ENCODE results near the gene INPP4B. TPM values are rescaled to one million over a fixed set of nuclear protein-coding genes. Genes with fewer than 3 reads are reported as not detected.
A peak's percentile ranks its signal among the peaks of the same experiment; 100 is the strongest.

The INPP4B gene
- total RNA-seq, 1 donor from 2014 or later, result 16.8 TPM

DNA sequence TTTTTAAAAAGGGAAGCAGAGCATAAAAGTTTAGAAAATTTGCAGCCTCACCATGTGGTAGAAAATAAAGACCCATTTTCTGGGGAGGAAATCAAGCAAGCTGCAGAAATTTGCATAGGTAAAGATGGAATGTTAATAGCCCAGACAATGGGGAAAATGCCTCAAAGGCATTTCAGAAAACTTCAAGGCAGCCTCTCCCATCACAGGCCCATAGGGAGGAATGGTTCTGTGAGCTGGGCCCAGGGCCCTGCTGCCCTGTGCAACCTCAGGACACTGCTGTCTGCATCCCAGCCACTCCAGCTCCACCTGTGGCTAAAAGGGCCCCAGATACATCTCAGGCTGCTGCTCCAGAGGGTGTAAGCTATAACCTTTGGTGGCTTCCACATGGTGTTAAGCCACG lies 137.9 kb downstream of the INPP4B start:
- Mint-ChIP-seq H3K27me3 (ENCODE audit: insufficient read depth) (no peaks in the 10 kb centered on the region), H3K4me3 (no peak overlapping the region), H3K9me3 (peaks cover 22% of the 10 kb centered on the region), H3K4me1 (ENCODE audit: low read depth) (peaks cover 20% of the 10 kb centered on the region), H3K36me3 (ENCODE audit: low read depth) (peaks cover 14% of the 10 kb centered on the region), H3K27ac (peak overlapping the region; percentile 8)
- intact Hi-C loops (cut with micrococcal nuclease), result no loop called here
- DNase-seq (ENCODE audit: low spot score), result no peak

DNA sequence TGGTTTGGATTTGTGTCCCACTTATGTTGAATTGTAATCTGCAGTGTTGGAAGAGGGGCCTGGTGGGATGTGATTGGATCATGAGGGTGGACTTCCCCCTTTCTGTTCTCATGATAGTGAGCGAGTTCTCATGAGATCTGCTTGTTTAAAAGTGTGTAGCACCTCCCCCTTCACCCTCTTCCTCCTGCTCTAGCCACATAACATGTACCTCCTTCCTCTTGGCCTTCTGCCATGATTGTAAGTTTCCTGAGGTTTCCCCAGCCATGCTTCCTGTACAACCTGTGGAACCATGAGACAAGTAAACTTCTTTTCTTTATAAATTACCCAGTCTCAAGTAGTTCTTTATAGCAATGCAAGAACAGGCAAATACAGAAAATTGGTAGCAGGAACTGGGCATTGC lies 138.7 kb downstream of the INPP4B start:
- DNase-seq (ENCODE audit: low spot score), result no peak
- Mint-ChIP-seq H3K4me3 (no peak overlapping the region), H3K27ac (no peak overlapping the region), H3K4me1 (ENCODE audit: low read depth) (peaks cover 12% of the 10 kb centered on the region), H3K9me3 (peaks cover 18% of the 10 kb centered on the region), H3K36me3 (ENCODE audit: low read depth) (peaks cover 14% of the 10 kb centered on the region), H3K27me3 (ENCODE audit: insufficient read depth) (no peaks in the 10 kb centered on the region)
- intact Hi-C loops (cut with micrococcal nuclease), result no loop called here

DNA sequence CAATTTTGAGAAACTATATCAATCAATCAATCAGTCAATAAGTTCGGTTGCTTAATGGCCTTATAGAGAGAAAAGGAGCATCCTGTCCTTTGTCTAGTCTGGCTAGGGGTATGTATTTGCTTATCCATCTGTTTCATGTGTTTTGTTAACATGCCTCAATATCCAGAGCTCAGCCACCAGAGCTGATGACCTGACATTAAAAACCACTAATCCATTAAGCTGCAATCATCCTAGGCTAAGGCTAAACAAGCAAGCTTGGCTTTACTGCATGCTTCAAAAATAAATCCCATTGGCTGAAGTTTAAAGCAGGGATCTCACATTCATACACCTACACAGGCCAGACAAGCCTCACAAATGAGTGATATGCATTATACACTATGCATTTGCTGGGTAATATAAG lies 139.7 kb downstream of the INPP4B start:
- peaks cover 12% of the 10 kb centered on the region for H3K36me3 Mint-ChIP-seq (ENCODE audit: low read depth)
- intact Hi-C loops (cut with micrococcal nuclease), result no loop called here
- no peak overlapping the region for H3K4me3 Mint-ChIP-seq
- DNase-seq (ENCODE audit: low spot score), result no peak
- H3K4me1 Mint-ChIP-seq (ENCODE audit: low read depth), result peaks cover 12% of the 10 kb centered on the region
- H3K27me3 Mint-ChIP-seq (ENCODE audit: insufficient read depth), result no peaks in the 10 kb centered on the region
- peaks cover 15% of the 10 kb centered on the region for H3K9me3 Mint-ChIP-seq
- H3K27ac Mint-ChIP-seq, result no peak overlapping the region

DNA sequence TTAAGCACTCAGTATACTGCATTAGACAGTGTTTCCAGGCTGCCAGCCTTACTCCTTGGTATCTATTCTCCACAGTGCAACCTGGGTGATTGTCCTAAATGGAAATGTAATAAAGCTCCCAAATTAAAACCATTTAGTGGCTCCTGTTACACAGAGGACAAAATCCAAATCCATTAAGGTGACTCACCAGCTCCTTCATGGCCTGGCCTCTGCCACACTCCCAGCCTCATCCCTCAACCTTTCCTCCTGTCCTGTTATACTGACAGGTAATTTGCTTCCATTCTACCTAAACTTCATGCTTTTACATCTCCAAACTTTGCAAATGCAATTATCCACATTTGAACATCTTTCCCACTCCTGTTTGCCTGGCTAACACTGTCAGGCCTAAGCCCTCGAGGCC lies 140.3 kb downstream of the INPP4B start:
- Mint-ChIP-seq H3K4me1 (ENCODE audit: low read depth) (peaks cover 15% of the 10 kb centered on the region), H3K27me3 (ENCODE audit: insufficient read depth) (no peaks in the 10 kb centered on the region), H3K27ac (no peak overlapping the region), H3K9me3 (peaks cover 11% of the 10 kb centered on the region), H3K4me3 (no peak overlapping the region), H3K36me3 (ENCODE audit: low read depth) (peaks cover 12% of the 10 kb centered on the region)
- intact Hi-C loops (cut with micrococcal nuclease), result no loop called here
- no peak for DNase-seq (ENCODE audit: low spot score)

DNA sequence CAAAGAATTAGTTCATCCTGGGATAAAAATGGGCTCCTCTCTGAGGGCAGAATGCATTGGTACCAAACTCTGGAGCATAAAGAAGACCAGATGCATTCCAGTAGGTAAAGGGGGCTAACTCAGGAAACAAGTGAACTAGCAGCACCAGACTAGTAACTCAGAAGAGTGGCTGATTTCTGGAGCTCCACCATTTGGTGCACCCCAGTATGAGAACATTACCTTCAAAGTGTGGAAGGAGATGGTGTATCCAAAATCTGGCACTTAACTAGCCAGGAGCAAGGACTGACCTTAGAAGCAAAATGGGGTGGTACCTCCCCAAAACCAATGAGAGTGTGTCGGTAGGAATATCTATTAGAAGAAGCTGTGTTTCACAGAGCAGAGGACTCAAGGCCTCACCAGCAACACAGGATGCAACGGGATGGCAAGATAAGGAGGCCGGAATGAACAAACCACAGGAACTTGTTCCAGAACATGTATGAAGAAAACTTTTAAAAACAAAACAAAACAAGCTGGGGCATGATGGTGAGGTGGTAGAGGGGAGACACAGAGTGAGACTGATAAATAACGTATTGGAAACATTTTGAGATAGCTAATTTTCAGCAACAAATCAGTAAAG lies 142.3 kb downstream of the INPP4B start:
- H3K4me1 Mint-ChIP-seq (ENCODE audit: low read depth), result peaks cover 25% of the 10 kb centered on the region
- H3K27ac Mint-ChIP-seq, result no peak overlapping the region
- H3K27me3 Mint-ChIP-seq (ENCODE audit: insufficient read depth), result no peaks in the 10 kb centered on the region
- H3K36me3 Mint-ChIP-seq (ENCODE audit: low read depth), result peaks cover 7% of the 10 kb centered on the region
- DNase-seq (ENCODE audit: low spot score), result no peak
- H3K4me3 Mint-ChIP-seq, result no peak overlapping the region
- no peaks in the 10 kb centered on the region for H3K9me3 Mint-ChIP-seq
- intact Hi-C loops (cut with micrococcal nuclease), result no loop called here

DNA sequence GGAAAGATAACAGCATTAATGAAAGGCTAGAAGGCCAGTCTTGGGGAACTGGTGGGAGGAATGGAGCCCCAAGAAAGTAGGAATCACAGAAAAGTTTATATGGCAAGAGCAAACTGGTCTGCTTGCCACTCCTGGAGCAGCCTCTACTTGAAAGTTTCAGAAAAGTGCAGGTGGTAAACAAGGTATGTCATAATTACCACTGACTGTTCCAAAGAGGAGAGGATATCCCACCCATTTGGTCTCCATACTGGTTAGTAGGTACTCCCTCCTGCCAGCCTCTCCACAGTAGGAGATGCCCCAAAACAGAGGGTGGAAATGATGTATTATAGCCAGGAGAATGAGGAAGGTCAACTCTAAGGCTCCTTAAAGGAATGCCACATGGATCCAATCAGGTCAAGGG lies 145.1 kb downstream of the INPP4B start:
- H3K36me3 Mint-ChIP-seq (ENCODE audit: low read depth), result peaks cover 1% of the 10 kb centered on the region
- no peak overlapping the region for H3K4me3 Mint-ChIP-seq
- H3K4me1 Mint-ChIP-seq (ENCODE audit: low read depth), result peaks cover 49% of the 10 kb centered on the region
- intact Hi-C loops (cut with micrococcal nuclease), result no loop called here
- H3K27ac Mint-ChIP-seq, result no peak overlapping the region
- no peaks in the 10 kb centered on the region for H3K27me3 Mint-ChIP-seq (ENCODE audit: insufficient read depth)
- no peak for DNase-seq (ENCODE audit: low spot score)
- H3K9me3 Mint-ChIP-seq, result no peaks in the 10 kb centered on the region

DNA sequence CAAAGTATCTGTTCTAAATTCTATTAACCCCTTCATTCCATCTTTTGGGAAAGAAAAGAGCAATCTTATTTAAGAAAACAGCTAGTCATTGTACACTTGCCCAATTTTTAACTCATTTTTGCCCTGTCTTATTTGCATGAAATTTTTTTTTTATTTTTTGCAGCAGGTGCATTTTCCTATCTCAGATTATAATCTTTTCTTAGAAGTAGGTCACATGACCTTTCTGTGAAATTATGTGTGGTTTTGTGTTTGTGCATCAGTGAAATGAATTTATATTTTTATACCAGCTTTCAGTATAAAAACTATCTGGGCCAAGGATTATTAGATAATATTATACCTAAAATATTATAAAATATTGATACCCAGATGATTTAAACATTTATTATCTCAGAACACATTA lies 145.6 kb downstream of the INPP4B start:
- DNase-seq (ENCODE audit: low spot score), result no peak
- Mint-ChIP-seq H3K27me3 (ENCODE audit: insufficient read depth) (no peaks in the 10 kb centered on the region), H3K36me3 (ENCODE audit: low read depth) (peaks cover 1% of the 10 kb centered on the region), H3K27ac (no peak overlapping the region), H3K4me1 (ENCODE audit: low read depth) (peaks cover 53% of the 10 kb centered on the region), H3K9me3 (no peaks in the 10 kb centered on the region), H3K4me3 (no peak overlapping the region)
- intact Hi-C loops (cut with micrococcal nuclease), result no loop called here

DNA sequence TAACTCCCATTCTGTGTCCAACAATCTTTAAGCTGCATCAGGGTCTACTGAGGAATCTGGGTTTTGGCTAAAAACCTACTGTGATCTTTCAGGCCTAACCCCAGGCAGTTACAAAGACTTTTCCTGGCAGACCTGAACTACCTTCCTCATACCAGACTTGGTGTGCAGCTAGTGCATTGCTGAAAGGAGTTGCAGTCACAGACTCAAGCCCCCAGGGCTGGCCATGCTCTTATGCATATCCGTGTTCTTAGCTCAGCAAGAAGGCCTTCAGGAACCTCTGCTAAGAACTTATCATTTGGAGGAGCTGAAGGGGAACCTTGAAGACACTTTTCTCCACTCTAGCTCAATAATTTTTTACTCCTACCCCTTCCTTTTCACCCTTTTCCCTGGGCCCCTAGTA lies 147.5 kb downstream of the INPP4B start:
- no peak overlapping the region for H3K4me3 Mint-ChIP-seq
- no peaks in the 10 kb centered on the region for H3K9me3 Mint-ChIP-seq
- H3K27ac Mint-ChIP-seq, result no peak overlapping the region
- H3K36me3 Mint-ChIP-seq (ENCODE audit: low read depth), result peaks cover 1% of the 10 kb centered on the region
- H3K27me3 Mint-ChIP-seq (ENCODE audit: insufficient read depth), result no peaks in the 10 kb centered on the region
- intact Hi-C loops (cut with micrococcal nuclease), result loop anchor here (5.0 to 10.0 kb wide), 2 partner anchors 131 to 1064 kb away; partner anchors contain the start of gene IL15
- no peak for DNase-seq (ENCODE audit: low spot score)
- peaks cover 53% of the 10 kb centered on the region for H3K4me1 Mint-ChIP-seq (ENCODE audit: low read depth)

DNA sequence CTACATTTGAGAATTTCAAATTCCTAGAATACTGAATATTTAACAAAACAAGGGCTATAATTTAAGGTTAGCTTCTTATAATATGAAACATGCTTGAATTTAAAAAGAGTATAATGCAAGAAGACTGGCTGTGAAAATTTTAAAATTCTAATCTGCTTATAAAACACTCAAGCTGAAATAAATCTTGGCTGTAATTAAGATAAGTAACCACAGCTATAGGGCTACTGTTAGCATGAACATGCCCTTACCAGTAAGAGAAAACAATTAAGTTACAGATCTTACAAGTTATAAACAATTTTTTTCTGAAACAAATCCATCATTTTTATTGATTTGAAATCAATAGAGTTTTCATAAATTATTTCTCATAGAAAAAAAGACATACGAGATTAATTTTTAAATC lies 148.2 kb downstream of the INPP4B start:
- intact Hi-C loops (cut with micrococcal nuclease), result loop anchor here (5.0 to 10.0 kb wide), 2 partner anchors 131 to 1063 kb away; partner anchors contain the start of gene IL15
- H3K27ac Mint-ChIP-seq, result no peak overlapping the region
- H3K4me1 Mint-ChIP-seq (ENCODE audit: low read depth), result peaks cover 53% of the 10 kb centered on the region

DNA sequence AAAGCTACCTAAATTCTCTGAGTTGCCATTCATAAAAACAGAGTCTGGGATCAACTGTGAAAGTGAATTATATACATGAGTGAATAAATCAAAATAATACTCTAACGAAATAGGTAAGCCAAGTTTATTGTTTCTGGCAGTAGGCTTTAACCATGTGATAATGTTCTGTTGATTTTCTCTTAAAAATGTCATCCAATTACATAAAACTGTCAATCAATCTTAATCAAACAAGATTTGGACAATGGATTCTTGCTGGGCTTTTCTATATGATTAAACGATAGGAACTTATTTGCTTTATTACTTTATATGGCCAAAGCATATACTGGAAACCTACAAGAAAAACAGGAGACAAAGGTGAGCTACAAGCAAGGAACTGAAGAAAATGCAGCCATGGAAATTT lies 148.8 kb downstream of the INPP4B start:
- Mint-ChIP-seq H3K36me3 (ENCODE audit: low read depth) (peaks cover 1% of the 10 kb centered on the region), H3K27me3 (ENCODE audit: insufficient read depth) (no peaks in the 10 kb centered on the region), H3K4me3 (peak overlapping the region; percentile 6), H3K27ac (no peak overlapping the region), H3K9me3 (no peaks in the 10 kb centered on the region), H3K4me1 (ENCODE audit: low read depth) (peaks cover 53% of the 10 kb centered on the region)
- intact Hi-C loops (cut with micrococcal nuclease), result loop anchor here (5.0 to 10.0 kb wide), 2 partner anchors 130 to 1063 kb away; partner anchors contain the start of gene IL15
- no peak for DNase-seq (ENCODE audit: low spot score)

More for the DNA sequence above, 148.2 kb downstream of the INPP4B start:
- Mint-ChIP-seq H3K27me3 (ENCODE audit: insufficient read depth) (no peaks in the 10 kb centered on the region), H3K9me3 (no peaks in the 10 kb centered on the region), H3K4me3 (no peak overlapping the region), H3K36me3 (ENCODE audit: low read depth) (peaks cover 1% of the 10 kb centered on the region)
- no peak for DNase-seq (ENCODE audit: low spot score)

DNA sequence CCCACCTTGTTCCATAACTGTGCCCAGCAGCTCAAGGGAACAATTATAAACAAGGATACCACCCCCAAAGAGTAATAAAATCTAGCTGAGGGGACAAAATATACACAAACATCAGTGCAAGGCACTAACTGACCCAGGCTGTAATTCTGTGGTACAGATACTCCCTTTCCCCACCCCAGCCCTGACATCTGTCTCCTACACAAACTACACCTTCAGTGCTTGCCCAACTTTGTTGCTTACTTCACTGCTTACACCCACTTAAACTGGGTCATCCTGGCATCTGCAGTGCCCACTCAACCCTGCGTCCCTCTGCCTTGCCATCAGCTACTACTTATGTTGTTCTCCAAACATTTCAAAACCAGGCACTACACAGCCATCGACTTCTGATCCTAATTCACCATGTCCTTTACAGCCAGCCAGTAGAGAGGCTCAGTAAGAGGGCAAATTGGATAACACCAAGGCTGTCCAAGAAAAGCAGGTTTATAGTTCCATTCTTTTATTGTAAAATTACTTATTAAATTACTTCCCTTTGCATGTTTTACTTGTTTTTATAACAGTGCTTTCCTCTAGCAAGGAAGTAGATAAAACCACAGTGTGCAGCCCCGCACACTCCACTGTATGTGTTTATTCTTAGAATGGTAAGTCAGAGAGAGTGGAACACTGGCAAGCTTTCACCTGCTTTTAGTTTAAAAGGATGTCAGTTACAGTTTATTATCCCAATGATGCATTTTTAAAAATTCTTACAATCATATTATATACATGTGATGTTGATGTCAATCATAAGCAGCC lies 149.6 kb downstream of the INPP4B start:
- DNase-seq (ENCODE audit: low spot score), result no peak
- Mint-ChIP-seq H3K27me3 (ENCODE audit: insufficient read depth) (no peaks in the 10 kb centered on the region), H3K27ac (peak overlapping the region; percentile 78), H3K4me3 (peak overlapping the region; percentile 43), H3K4me1 (ENCODE audit: low read depth) (peaks cover 53% of the 10 kb centered on the region), H3K36me3 (ENCODE audit: low read depth) (peaks cover 1% of the 10 kb centered on the region), H3K9me3 (no peaks in the 10 kb centered on the region)
- intact Hi-C loops (cut with micrococcal nuclease), result loop anchor here (5.0 to 10.0 kb wide), 2 partner anchors 129 to 1062 kb away; partner anchors contain the start of gene IL15

DNA sequence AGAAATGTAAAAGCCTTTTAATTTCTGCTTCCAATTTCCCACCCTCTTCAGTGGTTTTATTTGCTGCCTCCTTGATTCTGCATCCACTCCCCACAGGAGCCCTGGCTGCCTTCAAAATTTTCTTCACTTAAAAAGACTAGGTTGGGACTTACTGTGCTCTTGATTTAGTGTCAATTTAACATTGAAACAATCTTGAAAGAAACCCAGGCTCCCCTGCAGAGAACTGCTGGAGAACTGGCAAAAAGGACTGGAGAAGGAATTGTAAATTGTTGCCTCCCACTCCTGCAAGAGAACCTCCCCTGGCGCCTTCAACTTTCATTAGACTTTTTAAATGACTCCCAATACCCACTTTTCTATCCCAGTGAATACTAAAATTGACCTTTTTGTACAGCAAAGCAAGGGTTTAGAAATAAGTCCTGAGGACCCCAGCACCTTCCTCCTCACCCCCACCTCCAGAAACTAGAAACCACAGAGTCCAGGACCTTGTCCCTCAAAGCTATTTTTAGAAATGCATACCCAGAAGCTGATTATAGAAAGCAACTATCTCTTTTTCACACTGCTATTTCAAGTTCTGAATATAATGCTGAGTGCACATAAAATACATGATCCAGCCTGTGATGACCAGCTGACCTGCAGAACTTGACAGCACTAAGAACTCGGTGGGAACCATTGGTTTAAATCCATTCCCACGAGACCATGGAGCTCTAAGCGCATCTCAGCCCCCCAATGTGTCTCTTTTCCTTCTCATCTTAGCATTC lies 155.5 kb downstream of the INPP4B start:
- H3K4me3 Mint-ChIP-seq, result no peak overlapping the region
- H3K27ac Mint-ChIP-seq, result no peak overlapping the region
- no peaks in the 10 kb centered on the region for H3K27me3 Mint-ChIP-seq (ENCODE audit: insufficient read depth)
- intact Hi-C loops (cut with micrococcal nuclease), result loop anchor here (10.0 kb wide), 1 partner anchor 1056 kb away; the partner anchor contains the start of gene IL15
- peaks cover 3% of the 10 kb centered on the region for H3K9me3 Mint-ChIP-seq
- peaks cover under 1% of the 10 kb centered on the region for H3K4me1 Mint-ChIP-seq (ENCODE audit: low read depth)
- DNase-seq (ENCODE audit: low spot score), result no peak
- no peaks in the 10 kb centered on the region for H3K36me3 Mint-ChIP-seq (ENCODE audit: low read depth)
